CD14-positive monocyte (primary cell): ENCODE measurements around the gene DENND6A. TPM values are rescaled to one million over a fixed set of nuclear protein-coding genes. Genes with fewer than 3 reads are reported as not detected.

Experiments
- DNase-seq, 3 donors: peaks; one replicate each; pipeline ENCODE4 v3.0.0-alpha.2; 2011 to 2022
- H2AFZ ChIP-seq: 2 replicates; pipeline ENCODE4 v1.6.0; 2012; ENCODE audit warnings: mild to moderate bottlenecking, low read depth, low read length, inconsistent platforms; ENCODE audit not compliant: insufficient read depth, poor library complexity, severe bottlenecking
- H3K27ac ChIP-seq, 2 donors: 1 replicate in 1 of 2; 2 replicates in 1 of 2; pipeline ENCODE4 v1.5.1; 2012 to 2013; ENCODE audit warnings: low read length in 2 of 2, control low read depth in 1 of 2, inconsistent platforms in 1 of 2, low read depth in 1 of 2, mild to moderate bottlenecking in 1 of 2
- H3K27me3 ChIP-seq, 2 donors: one replicate each; pipeline versions ENCODE4 v1.6.0 to v1.6.1; 2011 to 2013; ENCODE audit warnings: low read length in 2 of 2; ENCODE audit not compliant: control insufficient read depth in 2 of 2, insufficient read depth in 2 of 2
- H3K36me3 ChIP-seq, 2 donors: replicated peaks in 1 of 2; 1 replicate in 1 of 2; 2 replicates in 1 of 2; pipeline versions ENCODE4 v1.5.1 to v1.6.1; 2012 to 2013; ENCODE audit warnings: low read length in 2 of 2, control low read depth in 1 of 2, inconsistent platforms in 1 of 2, mild to moderate bottlenecking in 1 of 2; ENCODE audit not compliant: insufficient read depth in 2 of 2, control insufficient read depth in 1 of 2
- H3K4me1 ChIP-seq, 2 donors: 1 replicate in 1 of 2; 2 replicates in 1 of 2; pipeline versions ENCODE4 v1.5.1 to v1.6.1; 2012 to 2013; ENCODE audit warnings: low read length in 2 of 2, control low read depth in 1 of 2, inconsistent platforms in 1 of 2, mild to moderate bottlenecking in 1 of 2, moderate library complexity in 1 of 2; ENCODE audit not compliant: insufficient read depth in 2 of 2, control insufficient read depth in 1 of 2
- H3K4me2 ChIP-seq: replicated peaks from 2 replicates; pipeline ENCODE3; 2012; ENCODE audit warnings: low read length, moderate library complexity, mild to moderate bottlenecking; ENCODE audit not compliant: poor library complexity, severe bottlenecking; ENCODE audit errors: extremely low read depth
- H3K4me3 ChIP-seq, 3 experiments: fragments of 200-600 bp in 1 of 3; sonication (generic) in 1 of 3; replicated peaks in 1 of 3; 1 replicate in 2 of 3; 2 replicates in 1 of 3; pipeline ENCODE4 v1.5.1; 2011 to 2013; ENCODE audit warnings: low read length in 3 of 3, mild to moderate bottlenecking in 3 of 3, control low read depth in 2 of 3, low read depth in 2 of 3, inconsistent platforms in 1 of 3, moderate library complexity in 1 of 3
- H3K79me2 ChIP-seq: 2 replicates; pipeline ENCODE4 v1.6.0; 2012; ENCODE audit warnings: mild to moderate bottlenecking, control low read depth, inconsistent platforms, low read length, moderate library complexity; ENCODE audit not compliant: insufficient read depth
- H3K9ac ChIP-seq: 2 replicates; pipeline ENCODE4 v1.6.0; 2017; ENCODE audit warnings: low read length, mild to moderate bottlenecking; ENCODE audit not compliant: insufficient read depth, poor library complexity, severe bottlenecking
- H3K9me3 ChIP-seq, 2 donors: replicated peaks in 1 of 2; 1 replicate in 1 of 2; 2 replicates in 1 of 2; pipeline versions ENCODE4 v1.5.1 to v1.6.1; 2012 to 2013; ENCODE audit warnings: low read length in 2 of 2, control low read depth in 1 of 2; ENCODE audit not compliant: control insufficient read depth in 1 of 2, insufficient read depth in 1 of 2
- H4K20me1 ChIP-seq: 2 replicates; pipeline ENCODE4 v1.6.0; 2012; ENCODE audit warnings: mild to moderate bottlenecking, low read length, control low read depth, moderate library complexity; ENCODE audit not compliant: insufficient read depth
- H3K27ac Mint-ChIP-seq, 7 donors: one replicate each; pipeline ENCODE4 v1.8.0; 2020; ENCODE audit warnings: mild to moderate bottlenecking in 7 of 7, mixed read lengths in 7 of 7, moderate library complexity in 6 of 7, inconsistent platforms in 2 of 7
- H3K27me3 Mint-ChIP-seq, 3 donors: one replicate each; pipeline ENCODE4 v1.8.0; 2021 to 2022; ENCODE audit warnings: low read depth in 3 of 3, mild to moderate bottlenecking in 3 of 3, mixed read lengths in 3 of 3, moderate library complexity in 3 of 3, inconsistent platforms in 1 of 3
- H3K36me3 Mint-ChIP-seq, 2 donors: one replicate each; pipeline ENCODE4 v1.8.0; 2020; ENCODE audit warnings: mixed read lengths in 2 of 2, inconsistent platforms in 1 of 2, mild to moderate bottlenecking in 1 of 2
- H3K4me1 Mint-ChIP-seq: one replicate; pipeline ENCODE4 v1.8.0; 2020; ENCODE audit warnings: mild to moderate bottlenecking, mixed read lengths
- H3K4me3 Mint-ChIP-seq, 2 donors: one replicate each; pipeline ENCODE4 v1.8.0; 2020; ENCODE audit warnings: mild to moderate bottlenecking in 2 of 2, mixed read lengths in 2 of 2, moderate library complexity in 1 of 2
- H3K9me3 Mint-ChIP-seq, 7 donors: one replicate each; pipeline ENCODE4 v1.8.0; 2020 to 2022; ENCODE audit warnings: mixed read lengths in 7 of 7, mild to moderate bottlenecking in 6 of 7, moderate library complexity in 6 of 7, inconsistent platforms in 2 of 7
- WGBS: methylation state at CpG from one replicate; pipeline ENCODE4 v1.1.5; 2013; ENCODE audit warnings: missing lambda C conversion rate; ENCODE audit not compliant: insufficient coverage; 5-methylcytosine and 5-hydroxymethylcytosine counted together
- intact Hi-C, 2 donors: fragments of 100-400 bp; cut with micrococcal nuclease; formaldehyde crosslinking; loops; one replicate each; pipeline versions ENCODE4 v1.15.0 to v1.15.1; 2023
- polyA plus RNA-seq, 3 donors: library from polyadenylated mRNA; depleted of rRNA in 1 of 3; unstranded in 2 of 3; stranded (reverse) in 1 of 3; fragments of 300-500 nt in 2 of 3; fragments of >200 nt in 1 of 3; fragmentation: Illumina TruSeq in 2 of 3; gene quantifications; 1 replicate in 2 of 3; 2 replicates in 1 of 3; pipeline ENCODE4 v1.2.3, GENCODE V29; 2012 to 2021
- TF ChIP-seq, protein P1 (sequence below): fragments of 200-600 bp; IDR thresholded peaks from one replicate; pipeline ENCODE4 v1.8.0; 2022; ENCODE audit warnings: antibody characterized with exemption, mild to moderate bottlenecking

DENND6A gene
- polyA plus RNA-seq, 3 donors, result 10.8 to 20.8 (median 15.4) TPM

- Mint-ChIP-seq H3K4me3 (no peak overlapping the region), H3K36me3 (no peaks in the 10 kb centered on the region), H3K27me3 (peaks cover 0 to 7% (median 2%) of the 10 kb centered on the region in 3 donors), H3K4me1 (peaks cover 26% of the 10 kb centered on the region), H3K27ac (no peak overlapping the region), H3K9me3 (peaks cover 0 to 2% (median 0%) of the 10 kb centered on the region in 7 donors)
- H3K4me1 ChIP-seq, result peaks cover 12 to 22% of the 10 kb centered on the region in 2 donors
- DNase-seq, result no peak
- 0% methylated on average over 1 of the region's 2 CpGs for WGBS
- H3K27ac ChIP-seq, result no peak overlapping the region
- H3K4me3 ChIP-seq, result no peak overlapping the region
- TF ChIP-seq, protein P1, sequence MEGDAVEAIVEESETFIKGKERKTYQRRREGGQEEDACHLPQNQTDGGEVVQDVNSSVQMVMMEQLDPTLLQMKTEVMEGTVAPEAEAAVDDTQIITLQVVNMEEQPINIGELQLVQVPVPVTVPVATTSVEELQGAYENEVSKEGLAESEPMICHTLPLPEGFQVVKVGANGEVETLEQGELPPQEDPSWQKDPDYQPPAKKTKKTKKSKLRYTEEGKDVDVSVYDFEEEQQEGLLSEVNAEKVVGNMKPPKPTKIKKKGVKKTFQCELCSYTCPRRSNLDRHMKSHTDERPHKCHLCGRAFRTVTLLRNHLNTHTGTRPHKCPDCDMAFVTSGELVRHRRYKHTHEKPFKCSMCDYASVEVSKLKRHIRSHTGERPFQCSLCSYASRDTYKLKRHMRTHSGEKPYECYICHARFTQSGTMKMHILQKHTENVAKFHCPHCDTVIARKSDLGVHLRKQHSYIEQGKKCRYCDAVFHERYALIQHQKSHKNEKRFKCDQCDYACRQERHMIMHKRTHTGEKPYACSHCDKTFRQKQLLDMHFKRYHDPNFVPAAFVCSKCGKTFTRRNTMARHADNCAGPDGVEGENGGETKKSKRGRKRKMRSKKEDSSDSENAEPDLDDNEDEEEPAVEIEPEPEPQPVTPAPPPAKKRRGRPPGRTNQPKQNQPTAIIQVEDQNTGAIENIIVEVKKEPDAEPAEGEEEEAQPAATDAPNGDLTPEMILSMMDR, result no peak
- no peak overlapping the region for H3K4me2 ChIP-seq
- H3K9me3 ChIP-seq, result no peaks in the 10 kb centered on the region
- no peaks in the 10 kb centered on the region for H3K79me2 ChIP-seq
- intact Hi-C loops, result no loop called here
- H4K20me1 ChIP-seq, result no peaks in the 10 kb centered on the region
- H3K9ac ChIP-seq, result no peak overlapping the region
- no peaks in the 10 kb centered on the region for H3K36me3 ChIP-seq
- H3K27me3 ChIP-seq, result no peaks in the 10 kb centered on the region
- no peak overlapping the region for H2AFZ ChIP-seq
Observed at GRCh38 chr3:57735405-57735804, 42.5 kb upstream of the DENND6A start.

DNA sequence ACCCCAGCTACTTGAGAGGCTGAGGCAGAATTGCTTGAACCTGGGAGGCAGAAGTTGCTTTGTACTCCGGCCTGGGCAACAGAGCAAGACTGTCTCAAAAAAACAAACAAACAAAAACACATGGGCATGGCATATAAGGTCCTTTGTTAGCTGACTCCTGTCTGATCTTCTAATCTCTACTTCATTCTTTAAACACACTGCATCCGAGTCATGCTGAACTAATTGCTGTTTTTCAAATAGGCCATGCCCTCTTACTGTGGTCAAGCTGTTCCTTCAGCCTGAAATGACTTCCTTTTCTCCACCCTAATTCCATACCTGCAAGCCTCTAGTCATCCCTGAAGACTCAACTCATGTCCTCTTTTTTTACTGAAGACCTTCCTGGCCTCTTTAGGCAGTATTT, 40.9 kb upstream of the DENND6A start:
- H3K27me3 ChIP-seq, result no peaks in the 10 kb centered on the region
- H3K9ac ChIP-seq, result no peak overlapping the region
- H3K36me3 Mint-ChIP-seq, result no peaks in the 10 kb centered on the region
- peaks cover 40% of the 10 kb centered on the region for H3K4me1 Mint-ChIP-seq
- peaks cover 0 to 4% (median 0%) of the 10 kb centered on the region in 3 donors for H3K27me3 Mint-ChIP-seq
- H3K4me2 ChIP-seq, result no peak overlapping the region
- no peak for DNase-seq
- peaks cover 0 to 2% (median 0%) of the 10 kb centered on the region in 7 donors for H3K9me3 Mint-ChIP-seq
- no peak overlapping the region for H3K27ac Mint-ChIP-seq
- intact Hi-C loops, result no loop called here
- H3K36me3 ChIP-seq, result no peaks in the 10 kb centered on the region
- H3K4me3 Mint-ChIP-seq, result no peak overlapping the region
- no peak overlapping the region for H3K27ac ChIP-seq
- TF ChIP-seq, protein P1, result no peak
- no peaks in the 10 kb centered on the region for H3K9me3 ChIP-seq
- H2AFZ ChIP-seq, result no peak overlapping the region
- H4K20me1 ChIP-seq, result no peaks in the 10 kb centered on the region
- 78% methylated on average over 1 of the region's 2 CpGs for WGBS
- H3K4me1 ChIP-seq, result peaks cover 28 to 38% of the 10 kb centered on the region in 2 donors
- H3K4me3 ChIP-seq, result no peak overlapping the region
- H3K79me2 ChIP-seq, result no peaks in the 10 kb centered on the region
